GM15510 (cell line): ENCODE data around the gene ERI3.

Source experiments
- POLR2A ChIP-seq: IDR thresholded peaks from 3 replicates; pipeline ENCODE4 v1.6.1; 2011; ENCODE audit warnings: borderline replicate concordance; ENCODE audit not compliant: insufficient read length; ENCODE audit errors: extremely low read depth

ERI3 gene

DNA sequence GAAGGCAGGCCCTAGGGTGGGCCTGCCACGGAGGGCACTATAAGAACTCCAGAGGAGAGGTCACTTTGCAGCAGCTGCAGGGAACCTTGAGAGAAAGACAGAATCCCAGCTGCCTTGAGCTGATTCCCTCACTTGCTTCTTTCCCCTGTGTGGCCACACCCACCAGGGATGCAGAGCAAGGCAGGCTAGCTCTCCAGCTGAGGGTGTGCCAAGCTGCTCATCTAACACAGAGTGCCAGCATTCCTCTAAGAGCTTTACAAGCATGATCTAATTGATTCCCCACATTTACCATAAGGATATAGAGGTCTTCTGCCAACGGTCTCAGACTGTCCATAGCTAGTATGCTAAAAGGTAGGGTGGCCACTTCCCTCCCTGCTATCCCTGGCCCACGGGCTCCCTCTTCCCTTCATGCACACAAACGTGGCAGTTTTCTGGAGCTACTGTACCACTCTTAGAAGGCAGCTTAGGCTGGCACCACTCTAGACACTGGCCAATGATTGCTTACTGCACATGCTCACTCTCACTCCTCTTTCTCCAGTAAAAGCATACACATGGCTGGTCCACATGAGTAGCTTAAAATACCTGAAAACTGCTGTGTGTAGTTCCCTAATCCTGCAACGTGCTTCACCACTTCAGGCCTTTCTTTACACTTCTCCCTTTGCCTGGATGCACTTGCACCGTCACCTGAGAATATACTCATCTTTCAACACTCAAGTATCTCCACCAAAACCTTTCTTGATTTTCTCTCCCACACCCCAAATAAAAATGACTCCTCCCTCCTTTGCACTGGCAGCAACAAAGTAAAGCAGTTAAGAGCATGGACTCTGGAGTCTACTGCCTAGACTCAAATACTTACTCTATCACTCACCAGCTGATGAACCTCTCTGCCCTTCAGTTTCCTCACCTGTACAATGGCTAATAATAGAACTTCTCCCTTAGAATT lies 84.1 kb downstream of the ERI3 start:
- no peak for TF ChIP-seq POLR2A

DNA sequence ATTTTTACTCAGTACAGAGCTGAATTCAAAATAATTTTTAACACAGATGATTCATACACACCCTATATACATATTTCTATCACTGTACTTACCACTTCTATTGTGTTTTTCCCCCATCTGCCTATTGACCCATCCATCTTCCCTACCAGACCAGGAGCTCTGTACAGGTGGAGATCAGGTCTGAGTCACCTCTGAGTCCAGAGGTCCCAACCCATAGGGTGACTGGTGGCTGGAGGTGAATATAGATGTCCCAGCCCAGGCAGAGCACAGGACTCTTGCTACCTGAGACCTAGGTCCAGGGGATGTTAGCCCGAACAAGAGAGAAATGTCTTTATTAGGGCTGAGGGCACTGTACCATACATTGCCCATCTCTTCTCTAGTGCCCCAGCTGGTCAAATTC lies 87.0 kb downstream of the ERI3 start:
- TF ChIP-seq POLR2A, result no peak

DNA sequence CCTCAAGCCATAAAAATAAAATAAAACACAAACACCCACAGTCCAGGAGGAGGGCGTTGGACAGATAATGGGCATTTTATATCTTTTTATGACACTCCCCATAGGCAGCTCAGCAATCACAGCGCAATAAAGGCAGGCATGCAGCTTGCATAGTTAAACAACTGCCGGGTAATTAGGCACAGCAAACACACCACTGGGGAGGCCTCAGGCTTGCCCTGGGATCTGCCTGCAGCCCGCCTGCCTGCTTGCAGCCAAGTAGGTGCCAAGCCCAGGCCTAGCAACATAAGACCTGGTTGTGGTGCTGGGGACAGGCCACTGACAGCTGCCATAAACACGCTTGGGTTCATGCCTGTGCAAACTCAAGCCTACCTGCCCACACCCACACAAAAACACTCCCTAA lies 87.6 kb downstream of the ERI3 start:
- TF ChIP-seq POLR2A, result no peak

DNA sequence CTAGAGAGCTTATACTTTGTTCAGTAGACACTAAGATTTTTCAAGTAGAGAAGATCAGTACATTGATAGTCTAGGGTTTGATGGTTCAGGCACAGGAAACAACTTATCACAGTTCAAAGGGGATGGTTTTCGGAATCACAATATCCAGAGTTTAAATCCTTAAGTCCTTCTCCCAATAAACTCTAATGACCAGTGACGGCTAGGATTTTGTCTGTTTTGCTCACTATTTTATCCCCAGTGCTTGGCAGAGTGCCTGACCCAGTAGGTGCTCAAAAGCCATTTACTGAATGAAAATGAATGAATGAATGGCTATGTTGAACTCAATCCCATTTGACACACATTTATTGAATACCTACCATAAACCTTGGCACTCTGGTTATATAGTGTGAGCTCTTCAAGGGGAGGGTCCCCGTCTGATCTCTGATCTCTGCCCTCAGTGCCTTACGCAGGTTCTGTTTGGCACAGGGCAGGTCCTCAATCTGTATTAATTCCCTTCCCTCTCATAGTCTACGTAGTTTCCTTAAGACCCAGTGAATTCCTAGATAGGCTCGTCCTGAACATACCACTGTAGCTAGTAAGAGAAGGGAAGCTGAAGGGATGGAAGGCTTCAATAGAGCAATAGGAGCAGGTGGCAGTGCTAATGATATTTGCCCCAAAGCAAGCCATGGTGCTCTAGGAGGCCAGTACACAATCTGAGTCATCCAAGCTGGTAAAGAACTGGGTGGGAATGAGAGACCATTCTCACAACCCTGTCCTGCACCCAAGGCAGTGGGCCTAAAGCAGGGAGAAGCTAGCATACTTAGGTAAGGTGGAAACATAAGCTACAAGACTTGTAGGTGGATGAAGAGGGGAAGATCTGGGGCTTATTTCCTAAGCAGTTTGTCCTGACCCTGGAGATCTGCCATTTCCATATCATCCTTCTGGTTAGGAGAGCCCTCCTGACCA lies 88.4 kb downstream of the ERI3 start:
- no peak for TF ChIP-seq POLR2A

DNA sequence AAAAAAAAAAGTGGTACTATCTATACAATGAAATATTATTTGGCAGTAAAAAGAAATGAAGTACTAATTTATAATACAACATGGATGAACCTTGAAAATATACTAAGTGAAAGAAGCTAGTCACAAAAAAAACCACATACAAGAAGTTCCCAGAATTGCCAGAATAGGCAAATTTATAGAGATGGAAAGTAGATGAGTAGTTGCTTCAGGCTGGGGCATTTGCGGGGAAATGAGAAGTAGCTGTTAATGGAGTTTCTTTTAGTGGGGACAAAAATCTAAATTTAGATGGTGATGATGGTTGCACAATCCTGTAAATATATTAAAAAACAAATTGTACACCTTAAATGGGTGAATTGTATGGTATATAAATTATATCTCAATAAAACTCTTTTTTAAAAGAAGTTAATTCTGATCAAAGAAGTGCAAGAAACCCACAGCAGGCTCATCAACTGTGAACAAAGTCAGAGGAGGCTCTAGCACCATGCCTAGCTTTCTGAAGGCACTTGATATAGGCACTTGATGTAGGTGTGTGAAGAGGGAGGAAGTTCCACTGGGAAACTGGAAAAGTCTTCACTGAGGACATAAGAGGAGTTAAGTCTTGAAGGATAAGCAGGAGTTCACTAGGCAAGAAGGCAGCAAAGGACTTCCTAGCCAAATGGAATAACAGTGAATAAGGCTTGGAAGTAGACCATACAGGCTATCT lies 89.2 kb downstream of the ERI3 start:
- no peak for TF ChIP-seq POLR2A

DNA sequence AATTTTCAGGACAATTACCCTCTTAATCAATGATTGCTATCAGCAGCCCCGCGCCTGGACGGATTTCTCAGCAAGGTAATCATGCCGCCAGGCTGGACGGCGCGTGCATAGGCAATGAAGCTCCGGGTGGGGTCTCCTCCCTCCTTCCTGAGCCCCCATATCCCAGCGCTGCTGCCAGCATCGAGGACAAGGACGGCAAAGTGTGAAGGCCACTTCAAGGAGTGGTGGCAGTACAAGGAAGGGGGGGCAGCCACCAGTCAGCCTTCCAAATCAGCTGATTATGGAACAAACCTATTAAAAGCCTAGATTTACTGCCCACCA lies 90.6 kb downstream of the ERI3 start:
- no peak for TF ChIP-seq POLR2A

DNA sequence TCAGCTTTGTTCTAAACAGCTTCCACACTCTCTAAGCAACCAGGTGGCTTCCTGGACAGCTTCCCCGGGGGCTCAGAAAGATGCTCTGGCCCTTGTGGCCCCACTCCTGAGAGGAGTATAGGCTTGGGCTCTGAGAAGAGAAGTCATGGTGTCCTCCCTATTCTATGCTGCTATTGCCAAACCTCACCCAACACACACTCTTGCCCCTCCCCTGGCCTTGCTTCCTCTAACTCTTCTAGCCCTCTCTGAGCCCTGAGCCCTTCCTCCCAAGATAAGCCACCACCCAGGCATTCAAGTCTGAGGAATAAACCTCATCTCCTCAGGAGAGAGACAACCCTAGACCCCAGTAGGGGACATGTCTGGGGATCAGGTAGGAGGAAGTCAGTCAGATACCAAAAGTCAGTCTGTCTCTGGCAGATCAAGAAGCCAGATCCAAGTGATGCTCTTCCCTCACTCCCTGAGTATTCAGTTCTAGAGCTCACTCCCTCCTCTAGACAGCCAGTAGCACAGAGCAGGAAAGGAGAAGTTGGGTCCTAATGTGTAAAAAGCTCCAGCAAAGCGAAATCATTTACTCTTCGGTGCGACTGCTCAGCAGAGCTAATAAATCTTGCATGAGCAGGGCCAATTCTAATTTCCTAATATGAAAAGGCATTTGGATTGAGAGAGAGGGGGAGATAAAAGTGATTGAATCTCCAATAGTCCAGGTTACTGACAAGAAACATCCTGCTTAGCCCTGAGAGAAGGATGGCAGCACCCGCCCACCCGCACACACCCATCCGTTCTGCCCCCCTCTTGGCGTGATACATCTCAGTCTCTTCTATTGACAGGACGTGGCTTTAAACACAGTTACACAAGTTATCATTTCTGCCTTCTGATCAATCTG lies 91.2 kb downstream of the ERI3 start:
- TF ChIP-seq POLR2A, result no peak

DNA sequence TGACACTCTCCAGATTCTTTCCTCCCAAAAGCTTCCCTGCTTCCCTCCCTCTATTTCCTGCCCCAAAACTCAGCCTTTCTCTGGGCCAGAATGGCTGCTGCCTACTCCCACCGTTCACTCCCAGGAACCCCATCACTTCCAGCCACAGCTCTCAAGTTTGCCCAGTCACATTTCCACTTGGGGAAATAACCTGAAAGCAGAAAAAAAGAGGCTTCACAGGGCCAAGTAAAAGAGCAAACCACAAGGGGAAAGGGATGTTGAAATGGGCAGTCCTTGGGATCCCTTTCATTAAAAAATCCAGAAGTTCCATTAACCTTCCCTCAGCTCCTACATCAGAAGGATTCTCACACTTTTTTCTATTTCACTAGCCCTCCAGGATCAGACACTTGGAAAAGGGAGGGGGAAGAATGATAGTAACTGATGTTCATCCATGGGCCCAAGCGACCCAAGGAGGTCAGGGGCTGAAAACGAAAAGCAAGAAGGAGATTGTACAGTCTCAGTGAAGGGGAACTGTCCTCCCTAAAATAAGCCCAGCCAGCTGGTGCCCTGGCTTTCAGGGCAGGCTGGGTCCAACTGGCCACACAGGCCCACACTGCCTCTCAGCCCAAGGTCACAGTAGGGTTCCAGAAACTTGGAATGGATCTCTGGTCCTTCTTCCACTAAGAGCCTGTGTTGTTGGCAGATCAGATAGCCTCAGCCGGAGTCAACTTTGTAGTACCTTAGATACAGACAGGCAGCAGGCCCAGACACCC lies 92.1 kb downstream of the ERI3 start:
- TF ChIP-seq POLR2A, result no peak

DNA sequence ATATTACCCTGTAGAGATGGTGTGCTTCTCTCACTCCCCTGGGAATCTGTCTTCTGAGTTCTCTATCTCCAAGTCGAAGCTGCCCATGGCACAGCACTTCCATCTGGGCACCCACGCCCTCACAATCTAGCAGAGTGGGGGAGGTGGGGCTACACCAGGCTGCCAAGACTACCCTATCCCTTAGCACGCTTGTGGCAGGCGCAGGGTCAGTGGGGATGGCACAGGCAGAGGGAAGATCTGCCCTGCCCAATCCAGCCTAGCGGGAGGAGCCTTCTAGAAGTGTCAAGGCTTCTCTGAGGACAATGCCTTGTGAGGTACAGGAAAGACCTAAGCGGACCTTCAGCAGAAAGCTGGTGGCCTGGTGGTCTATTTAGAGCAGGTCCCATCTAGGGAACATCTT lies 92.6 kb downstream of the ERI3 start:
- no peak for TF ChIP-seq POLR2A

DNA sequence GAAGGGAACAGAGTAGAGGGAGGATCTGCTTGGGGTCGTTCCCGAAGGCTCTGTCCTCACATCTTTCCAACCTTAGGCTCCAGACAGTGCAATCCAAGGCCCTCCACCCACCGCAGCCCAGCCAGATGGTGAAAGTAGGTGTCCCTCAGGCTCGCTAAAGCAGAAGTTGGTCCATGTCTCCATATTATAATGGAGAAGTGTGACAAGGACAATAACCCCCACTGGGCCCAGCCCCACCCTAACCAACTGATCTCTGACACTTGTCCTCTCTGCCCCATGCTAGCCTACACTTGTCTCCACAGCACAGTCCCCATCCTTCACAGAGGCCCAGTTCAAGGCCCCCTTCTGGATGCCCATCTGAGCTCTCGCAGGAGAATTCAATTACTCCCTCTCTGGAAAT lies 93.1 kb downstream of the ERI3 start:
- TF ChIP-seq POLR2A, result no peak

DNA sequence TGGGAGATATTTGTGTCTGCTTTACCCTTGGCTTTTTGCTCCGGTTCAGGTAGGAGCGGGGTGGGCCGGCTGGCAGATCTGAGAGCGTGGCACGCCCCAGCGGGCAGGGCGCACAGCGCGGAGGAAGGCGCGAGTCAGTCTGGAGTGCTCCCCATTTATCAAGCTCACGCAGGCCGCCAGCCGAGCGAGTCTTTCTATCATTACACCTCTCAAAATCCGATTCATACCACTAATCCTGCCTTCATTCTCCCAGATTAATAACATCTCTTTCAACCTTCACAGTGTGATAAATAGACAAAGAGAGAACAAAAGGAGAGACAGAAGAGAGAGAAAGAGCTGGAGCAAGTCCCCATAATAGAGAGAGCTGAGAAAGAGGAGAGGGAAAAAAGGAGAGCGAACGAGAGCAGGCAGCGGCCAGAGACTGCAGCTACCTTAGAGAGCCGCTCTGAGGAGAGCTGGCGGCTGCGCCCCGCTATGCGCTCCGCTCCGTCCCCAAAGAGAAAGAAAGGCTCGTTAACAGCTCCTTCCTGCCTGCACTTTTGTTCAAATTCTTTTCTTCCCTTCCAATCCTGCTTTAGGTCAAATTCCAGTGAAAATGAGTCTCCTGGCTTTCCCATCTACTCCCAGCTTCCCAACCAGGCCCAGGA lies 93.8 kb downstream of the ERI3 start:
- TF ChIP-seq POLR2A, result no peak

DNA sequence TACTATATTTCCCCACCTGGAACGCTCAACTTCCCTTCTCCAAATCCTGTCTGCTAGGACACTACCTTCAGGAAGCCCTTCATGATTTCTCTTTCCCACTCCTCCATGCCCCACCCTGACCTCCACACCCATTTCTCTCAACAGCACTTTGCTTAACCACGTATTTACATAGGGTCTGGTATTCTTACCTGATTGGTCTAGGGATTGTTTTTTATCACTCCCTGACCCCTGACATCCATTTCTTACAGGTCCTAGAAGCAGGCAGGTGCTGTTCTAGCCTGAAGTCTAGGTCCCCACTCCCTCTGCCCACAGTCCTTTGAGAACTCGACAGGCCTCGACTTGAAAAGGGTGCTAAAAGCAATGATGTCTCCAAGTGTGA lies 94.3 kb downstream of the ERI3 start:
- no peak for TF ChIP-seq POLR2A

DNA sequence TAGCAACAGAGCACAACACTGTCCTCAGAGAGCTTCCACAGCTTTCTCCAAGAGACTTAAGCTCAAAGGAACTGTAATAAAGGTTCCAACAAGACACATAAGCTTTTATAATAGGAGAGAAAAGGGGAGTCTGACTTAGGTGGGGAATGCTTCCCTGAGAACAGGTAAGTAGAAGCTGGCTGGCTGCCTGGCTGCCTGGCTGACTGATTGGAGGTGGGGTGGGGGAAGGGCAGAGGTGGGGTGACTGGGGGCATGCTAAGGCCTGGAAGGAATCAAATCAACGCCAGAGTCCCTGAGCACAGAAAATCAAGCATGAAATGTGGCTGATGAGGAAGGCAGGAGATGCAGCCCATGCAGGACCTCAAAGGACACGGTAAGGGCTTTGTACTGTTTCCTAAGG lies 96.0 kb downstream of the ERI3 start:
- TF ChIP-seq POLR2A, result no peak
